Activated CD8-positive, alpha-beta memory T cell treated with anti-CD3 and anti-CD28 coated beads for 1 hour (primary cell): ENCODE data around the gene GDNF.
"Not testable (repeated sequence)": the region's sequence is repeated elsewhere in the genome, so short reads cannot be mapped to it uniquely, and the experiment has no call there.

Source experiments
- DNase-seq, 2 donors: peaks; one replicate each; pipeline ENCODE4 v3.0.0-alpha.2; 2020; ENCODE audit warnings: low read depth in 1 of 2; ENCODE audit errors: extremely low read depth in 1 of 2

The GDNF gene

GRCh38 chr5:37787742-37788141 is 52.1 kb downstream of the GDNF start:
- DNase-seq: no peak

GRCh38 chr5:37786862-37787519 is 52.9 kb downstream of the GDNF start:
- DNase-seq: no peak

GRCh38 chr5:37786416-37786815 is 53.4 kb downstream of the GDNF start:
- DNase-seq: no peak

GRCh38 chr5:37781409-37781808 is 58.4 kb downstream of the GDNF start:
- not testable (repeated sequence) for DNase-seq

GRCh38 chr5:37777432-37778130 is 62.3 kb downstream of the GDNF start:
- DNase-seq: no peak

- no peak for DNase-seq
Measured at GRCh38 chr5:37776826-37777225, 63.0 kb downstream of the GDNF start.

GRCh38 chr5:37774912-37775483 is 64.8 kb downstream of the GDNF start:
- DNase-seq: no peak

- DNase-seq: no peak
Measured at GRCh38 chr5:37773809-37774208, 66.0 kb downstream of the GDNF start.

GRCh38 chr5:37772255-37772654 is 67.6 kb downstream of the GDNF start:
- DNase-seq: no peak

GRCh38 chr5:37771731-37772130 is 68.1 kb downstream of the GDNF start:
- no peak for DNase-seq

- DNase-seq: no peak
Measured at GRCh38 chr5:37771203-37771611, 68.6 kb downstream of the GDNF start.

GRCh38 chr5:37770786-37771185 is 69.1 kb downstream of the GDNF start:
- no peak for DNase-seq

- no peak for DNase-seq
Measured at GRCh38 chr5:37769840-37770239, 70.0 kb downstream of the GDNF start.

- no peak for DNase-seq
Measured at GRCh38 chr5:37769108-37769507, 70.7 kb downstream of the GDNF start.

- DNase-seq: no peak
Measured at GRCh38 chr5:37768371-37768770, 71.5 kb downstream of the GDNF start.

- no peak for DNase-seq
Measured at GRCh38 chr5:37767961-37768360, 71.9 kb downstream of the GDNF start.

- DNase-seq: no peak
Measured at GRCh38 chr5:37767251-37767650, 72.6 kb downstream of the GDNF start.
